ENCODE data around the gene TPBGL. TPM values are rescaled to one million over a fixed set of nuclear protein-coding genes. Genes with fewer than 3 reads are reported as not detected.

Gene TPBGL
- total RNA-seq, 1 donor from 2014 or later = not detected

DNA sequence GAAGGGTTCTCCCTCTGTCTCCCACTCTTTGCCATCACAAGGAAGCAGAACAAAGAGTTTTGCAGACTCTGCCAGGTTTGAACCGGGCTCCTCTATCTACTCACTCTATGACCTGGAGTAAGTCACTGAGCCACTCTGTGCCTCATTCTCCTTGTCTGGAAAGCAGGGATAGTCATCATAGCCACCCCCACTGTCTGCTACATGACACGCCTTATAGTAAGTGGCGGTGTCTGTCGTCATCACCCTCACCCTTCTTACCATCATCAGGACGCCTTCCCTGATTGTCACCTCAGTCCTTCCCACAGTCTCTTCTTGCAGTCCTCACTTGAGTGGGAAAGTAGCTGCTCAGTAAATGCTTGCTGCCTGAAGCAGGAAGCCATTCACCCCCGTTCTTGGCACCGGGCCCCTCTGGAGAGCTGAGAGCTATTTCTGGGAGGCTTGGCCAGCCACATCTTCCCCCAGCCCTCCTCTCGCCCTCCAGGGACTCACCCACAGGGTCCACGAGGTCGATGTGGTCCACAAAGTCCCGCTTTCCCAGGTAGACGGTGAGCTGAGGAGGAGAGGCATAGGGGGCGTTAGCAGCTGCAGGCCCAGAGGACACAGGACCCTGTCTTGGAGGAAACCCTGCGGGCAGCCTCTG, 46.4 kb downstream of the TPBGL start:
- no peak for ATAC-seq

DNA sequence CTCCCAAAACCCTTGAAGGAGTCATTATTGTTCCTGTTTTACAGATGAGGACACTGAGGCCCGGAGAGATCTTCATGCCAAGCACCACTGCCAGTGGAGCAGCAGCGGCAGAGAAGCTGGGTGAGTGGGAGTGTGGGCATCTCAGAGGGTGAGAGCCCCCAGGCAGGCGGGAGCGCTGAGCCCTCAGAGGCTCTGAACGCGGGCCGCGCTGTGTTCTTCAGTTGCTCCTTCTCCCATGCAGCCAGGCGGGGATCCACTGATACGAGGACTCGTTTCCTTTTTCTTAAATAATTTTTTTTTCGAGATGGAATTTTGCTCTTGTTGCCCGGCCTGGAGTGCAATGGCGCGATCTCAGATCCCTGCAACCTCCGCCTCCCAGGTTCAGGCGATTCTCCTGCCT, 47.0 kb downstream of the TPBGL start:
- DNase-seq (ENCODE audit: low spot score) (no peak), ATAC-seq (no peak)

More for the DNA sequence above, 46.4 kb downstream of the TPBGL start:
- no peak for DNase-seq (ENCODE audit: low spot score)

DNA sequence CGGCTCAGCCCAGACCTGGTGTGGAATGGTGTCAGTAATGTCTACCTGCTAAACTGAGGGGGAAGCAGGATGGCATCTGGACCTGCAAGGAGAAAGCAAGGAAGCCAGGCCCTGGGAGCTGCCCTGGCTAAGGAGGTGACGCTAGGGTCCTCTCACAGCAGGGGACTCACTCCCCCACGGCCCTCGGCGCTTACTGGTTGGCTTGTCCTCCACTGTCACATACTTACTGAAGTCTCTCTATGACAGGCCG, 48.9 kb downstream of the TPBGL start:
- ATAC-seq = no peak
- no peak for DNase-seq (ENCODE audit: low spot score)

DNA sequence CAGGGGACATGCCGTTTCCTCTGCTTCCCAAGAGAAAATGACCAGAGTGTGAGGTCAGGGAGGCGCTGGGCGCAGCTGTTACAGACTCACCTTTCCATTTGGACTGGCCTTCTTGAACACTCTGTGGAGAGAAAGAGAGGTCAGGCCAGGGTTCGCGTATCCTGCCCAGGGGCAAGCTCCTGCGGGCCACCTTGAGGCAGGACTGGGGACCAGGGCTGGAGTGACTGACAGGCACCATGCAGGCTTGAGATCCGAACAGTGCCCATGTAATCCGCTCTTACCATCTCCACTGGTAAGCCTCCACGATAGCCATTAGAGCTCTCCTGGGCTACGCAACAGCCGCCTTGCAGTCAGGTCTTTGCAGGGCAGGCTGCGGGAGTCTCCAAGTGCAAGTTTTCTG, 49.3 kb downstream of the TPBGL start:
- DNase-seq (ENCODE audit: low spot score) (no peak), ATAC-seq (no peak)

DNA sequence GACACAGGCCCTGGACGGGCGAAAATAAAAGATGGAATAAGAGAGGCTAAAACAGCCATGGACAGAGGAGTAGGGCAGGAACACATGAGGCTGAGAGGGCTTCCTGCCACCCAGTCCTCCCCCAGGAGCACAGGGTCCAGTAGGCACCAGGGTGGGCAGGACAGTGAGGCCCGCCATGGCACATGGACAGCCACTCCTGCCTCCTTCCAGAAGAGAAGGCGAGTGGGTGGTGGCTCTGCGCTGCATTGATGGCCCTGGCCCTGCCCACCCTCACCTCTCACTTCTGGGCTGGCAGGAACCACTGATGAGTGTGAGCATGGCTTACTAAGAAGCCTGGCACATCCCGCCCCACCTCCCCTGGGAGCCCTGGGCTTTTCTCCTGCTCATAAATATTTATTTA, 51.2 kb downstream of the TPBGL start:
- ATAC-seq (no peak), DNase-seq (ENCODE audit: low spot score) (no peak)

DNA sequence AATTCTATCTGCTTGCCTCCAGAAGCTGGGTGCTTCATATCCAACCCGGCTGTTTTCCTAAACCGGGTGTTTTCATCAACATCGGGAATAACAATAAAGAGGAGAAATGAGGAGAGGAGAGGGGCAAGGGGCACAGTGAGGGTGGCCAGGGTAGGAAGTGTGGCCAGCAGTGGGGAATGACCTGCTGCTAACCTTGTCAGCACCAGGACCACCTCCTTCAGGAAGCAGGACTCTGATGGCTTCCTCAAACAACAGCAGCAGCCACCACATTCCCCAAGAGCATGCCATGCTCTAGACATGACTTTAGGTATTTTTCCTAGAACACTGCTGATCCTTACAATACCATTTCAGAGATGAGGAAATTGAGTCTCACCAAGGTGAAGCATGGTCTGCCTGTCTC, 52.4 kb downstream of the TPBGL start:
- DNase-seq (ENCODE audit: low spot score) = no peak
- ATAC-seq = no peak

Other genes starting within 250 kb of the TPBGL start
- not detected for gene OR2AT4, start 143.9 kb upstream of the TPBGL start, total RNA-seq
- gene SLCO2B1, start 89.7 kb upstream of the TPBGL start, total RNA-seq = 327 TPM
- 9.3 TPM for gene ARRB1, start 110.9 kb downstream of the TPBGL start, total RNA-seq
- gene RPS3, start 158.7 kb downstream of the TPBGL start, total RNA-seq = 474 TPM
- not detected for gene KLHL35, start 192.4 kb downstream of the TPBGL start, total RNA-seq

Data from left lobe of liver (tissue), 2 donors.